Stimulated activated CD4-positive, alpha-beta T cell treated with anti-CD3 and anti-CD28 coated beads, Interleukin-4, amount 100 ng/mL, for 1 hour (primary cell): ENCODE results near the gene PRAMEF20.
"Not testable (repeated sequence)": the region's sequence is repeated elsewhere in the genome, so short reads cannot be mapped to it uniquely, and the experiment has no call there.

Experiments
- DNase-seq: peaks from one replicate; pipeline ENCODE4 v3.0.0-alpha.2; 2020

The PRAMEF20 gene

DNA sequence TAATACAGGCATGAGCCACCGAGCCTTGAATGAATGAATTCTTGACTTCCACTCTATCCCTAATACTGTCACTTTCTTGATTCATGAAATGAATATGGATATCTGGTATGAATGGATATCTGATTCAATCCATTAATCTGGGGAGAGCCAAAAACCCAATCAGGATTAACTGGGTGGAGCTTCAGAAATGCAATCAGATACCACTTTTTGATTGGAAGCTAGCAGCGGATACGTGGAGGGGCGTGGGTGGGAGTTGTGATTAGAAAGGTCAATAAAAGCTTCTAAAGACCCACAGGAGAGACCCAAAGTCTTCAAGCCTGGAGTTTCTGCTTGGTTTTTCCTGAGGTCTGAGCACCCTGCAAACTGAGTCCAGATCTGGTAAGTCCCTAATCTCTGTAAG, at the start of gene PRAMEF20:
TSS of gene PRAMEF20 (plus strand) at position 301 of the 400 bp plus-strand sequence. CDS start 5,905 bp downstream, outside the sequence.
- DNase-seq = not testable (repeated sequence)

DNA sequence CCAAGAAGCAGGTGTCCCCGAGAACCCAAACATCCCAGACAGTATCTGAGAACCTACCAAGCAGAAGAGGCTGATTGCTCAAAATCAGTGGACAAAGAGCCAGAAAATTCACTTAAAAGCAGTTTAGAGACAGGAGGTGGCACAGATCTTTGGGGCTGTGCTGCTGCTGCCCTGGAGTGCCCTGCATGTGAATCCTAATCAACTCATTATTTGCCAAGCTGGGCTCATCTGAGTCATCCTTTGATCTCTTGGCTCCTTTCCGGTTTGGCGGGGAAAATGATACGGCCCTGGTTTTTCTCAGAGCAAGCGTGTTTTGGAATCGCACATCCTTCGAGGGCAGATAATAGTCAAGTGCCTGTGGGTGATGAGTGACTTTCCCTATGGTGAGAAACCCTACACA, 47.9 kb upstream of the PRAMEF20 start:
- not testable (repeated sequence) for DNase-seq

DNA sequence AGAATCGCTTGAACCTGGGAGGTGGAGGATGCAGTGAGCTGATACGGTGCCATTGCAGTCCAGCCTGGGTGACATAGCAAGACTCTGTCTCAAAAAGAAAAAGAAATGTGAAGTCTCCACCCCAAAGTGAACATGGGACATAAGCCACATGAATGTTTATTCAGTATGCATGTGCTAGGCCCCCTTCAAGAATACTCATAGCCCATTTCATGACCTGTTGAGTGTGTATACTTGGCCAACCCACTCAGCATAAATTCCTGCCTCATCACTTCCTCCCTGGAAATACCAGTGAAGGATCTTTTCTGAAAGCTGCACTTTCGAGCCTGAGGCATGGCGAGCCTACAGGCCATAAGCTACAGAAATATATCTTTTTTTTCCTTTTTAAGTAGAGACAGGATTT, 45.3 kb upstream of the PRAMEF20 start:
- DNase-seq = not testable (repeated sequence)

GRCh38 chr1:13366536-13366935, 43.7 kb upstream of the PRAMEF20 start:
- not testable (repeated sequence) for DNase-seq

- peak; percentile 3 for DNase-seq
Measured at GRCh38 chr1:13368544-13368943, 41.7 kb upstream of the PRAMEF20 start.

- not testable (repeated sequence) for DNase-seq
Measured at GRCh38 chr1:13378983-13379382, 31.3 kb upstream of the PRAMEF20 start.

DNA sequence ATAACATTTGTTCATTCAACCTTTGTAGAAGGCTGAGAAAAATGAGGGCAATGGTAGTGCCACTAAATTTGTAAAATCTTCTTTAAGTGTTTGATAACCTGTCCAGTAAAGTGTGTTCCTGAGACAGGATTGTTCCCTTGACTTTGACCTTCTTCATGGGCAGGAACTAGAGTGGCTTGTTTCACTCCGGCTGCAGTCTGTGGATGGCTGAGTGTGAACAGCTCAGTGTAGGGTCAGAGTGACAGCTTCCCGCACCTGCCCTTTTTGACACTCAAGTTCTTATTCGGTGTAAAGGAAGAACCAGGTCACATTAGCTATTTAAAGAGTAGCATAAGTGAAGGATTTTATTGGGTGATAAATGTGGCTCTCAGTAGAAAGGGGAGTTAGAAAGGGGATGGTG, 29.9 kb upstream of the PRAMEF20 start:
- not testable (repeated sequence) for DNase-seq

GRCh38 chr1:13389332-13389731, 20.9 kb upstream of the PRAMEF20 start, which contains the start of gene PRAMEF17:
PRAMEF17 (plus strand) TSS chr1:13389632; CDS start chr1:13389658, 26 bp downstream.
- not testable (repeated sequence) for DNase-seq

DNA sequence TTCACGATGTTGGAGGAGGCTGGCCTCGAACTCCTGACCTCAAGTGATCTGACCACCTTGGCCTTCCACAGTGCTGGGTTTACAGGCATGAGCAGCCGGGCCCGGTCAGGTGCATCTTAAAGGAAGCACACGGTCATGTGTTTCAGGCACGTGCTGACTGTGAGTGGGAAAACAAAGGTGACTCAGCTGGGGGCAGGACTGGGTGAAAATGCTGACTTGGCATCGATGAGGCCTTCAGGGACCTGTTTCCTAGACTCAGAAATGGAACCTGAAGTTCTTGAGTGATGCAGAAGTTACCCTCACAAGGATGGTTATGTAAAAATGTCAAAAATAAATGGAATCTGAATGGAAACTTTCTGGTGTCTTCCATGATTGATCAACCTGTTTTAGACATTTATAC, 17.2 kb upstream of the PRAMEF20 start:
- not testable (repeated sequence) for DNase-seq

GRCh38 chr1:13394761-13395160, 15.5 kb upstream of the PRAMEF20 start:
- DNase-seq = not testable (repeated sequence)

- DNase-seq = not testable (repeated sequence)
Measured at GRCh38 chr1:13395311-13395710, 14.9 kb upstream of the PRAMEF20 start.

GRCh38 chr1:13407811-13408210, 2.4 kb upstream of the PRAMEF20 start:
- no peak for DNase-seq

DNA sequence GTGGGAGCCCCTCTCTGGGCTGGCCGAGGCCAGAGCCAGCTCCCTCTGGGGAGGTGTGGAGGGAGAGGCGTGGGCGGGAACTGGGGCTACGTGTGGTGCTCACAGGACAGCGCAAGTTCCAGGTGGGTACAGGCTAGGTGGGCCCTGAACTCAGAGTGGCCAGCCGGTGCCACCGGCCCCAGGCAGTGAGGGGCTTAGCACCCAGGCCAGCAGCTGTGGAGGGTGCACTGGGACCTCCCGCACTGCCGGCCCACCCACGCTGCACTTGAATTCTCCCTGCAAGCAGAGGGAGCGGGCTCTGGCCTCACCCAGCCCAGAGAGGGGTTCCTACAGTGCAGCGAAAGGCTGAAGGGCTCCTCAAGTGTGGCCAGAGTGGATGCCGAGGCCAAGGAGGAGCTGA, 20.2 kb downstream of the PRAMEF20 start:
- DNase-seq = no peak

GRCh38 chr1:13432251-13432650, 22.0 kb downstream of the PRAMEF20 start:
- no peak for DNase-seq

GRCh38 chr1:13433694-13434358, 23.6 kb downstream of the PRAMEF20 start:
- not testable (repeated sequence) for DNase-seq

DNA sequence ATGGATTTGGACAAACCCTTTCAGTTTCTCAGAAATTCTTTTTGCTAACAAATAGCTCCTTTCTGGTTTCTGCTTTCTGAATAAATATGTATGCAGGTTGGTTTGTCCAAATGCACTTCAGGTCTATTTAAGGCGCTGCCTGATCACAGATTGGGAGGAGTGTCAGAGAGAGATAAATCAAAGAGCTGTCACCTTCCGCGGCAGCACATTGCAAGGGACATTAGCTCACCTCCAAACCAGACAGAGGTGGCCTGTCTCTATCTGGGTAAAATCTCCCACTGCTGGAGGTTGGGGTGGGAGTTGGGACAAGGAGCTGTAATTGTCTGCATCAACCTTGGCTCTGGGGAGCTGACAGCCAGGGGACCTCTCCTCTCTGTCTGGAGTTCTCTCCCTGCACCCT, 25.2 kb downstream of the PRAMEF20 start:
- DNase-seq = no peak

GRCh38 chr1:13439104-13439783, 29.0 kb downstream of the PRAMEF20 start:
- not testable (repeated sequence) for DNase-seq

DNA sequence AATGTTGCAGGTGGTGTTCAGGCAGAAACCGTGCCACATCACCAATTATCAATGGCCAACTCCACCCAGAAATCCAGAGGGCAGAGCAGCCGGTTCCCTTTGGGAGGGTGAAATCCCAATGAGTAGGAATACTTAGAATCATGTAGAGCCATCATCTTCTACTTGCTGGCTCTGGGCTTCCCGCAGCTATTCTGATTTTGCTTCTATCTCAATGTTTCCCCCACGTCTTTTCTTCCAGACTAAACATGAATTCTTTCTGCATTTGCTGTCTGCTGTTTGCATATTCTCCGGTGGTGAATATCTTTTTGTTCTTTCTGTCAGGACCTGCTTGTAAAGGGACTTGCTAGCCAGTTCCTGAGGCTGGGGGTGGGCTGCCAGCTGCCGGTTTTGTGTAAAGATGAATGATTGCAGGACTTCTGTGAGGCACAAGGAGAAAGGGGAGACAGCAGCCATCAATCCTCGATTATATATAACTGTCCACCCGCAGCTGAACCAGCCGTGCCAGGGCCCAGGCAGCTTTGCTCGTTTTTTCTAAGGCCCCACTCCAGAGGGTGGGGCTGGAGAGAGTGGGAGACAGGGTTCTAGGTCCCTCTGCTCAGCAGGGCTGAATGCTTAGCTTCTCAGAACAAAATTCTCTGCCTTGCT, 33.2 kb downstream of the PRAMEF20 start:
- DNase-seq = no peak

- no peak for DNase-seq
Measured at GRCh38 chr1:13450204-13450603, 40.0 kb downstream of the PRAMEF20 start.

GRCh38 chr1:13451399-13451965, 41.2 kb downstream of the PRAMEF20 start:
- DNase-seq = no peak

DNA sequence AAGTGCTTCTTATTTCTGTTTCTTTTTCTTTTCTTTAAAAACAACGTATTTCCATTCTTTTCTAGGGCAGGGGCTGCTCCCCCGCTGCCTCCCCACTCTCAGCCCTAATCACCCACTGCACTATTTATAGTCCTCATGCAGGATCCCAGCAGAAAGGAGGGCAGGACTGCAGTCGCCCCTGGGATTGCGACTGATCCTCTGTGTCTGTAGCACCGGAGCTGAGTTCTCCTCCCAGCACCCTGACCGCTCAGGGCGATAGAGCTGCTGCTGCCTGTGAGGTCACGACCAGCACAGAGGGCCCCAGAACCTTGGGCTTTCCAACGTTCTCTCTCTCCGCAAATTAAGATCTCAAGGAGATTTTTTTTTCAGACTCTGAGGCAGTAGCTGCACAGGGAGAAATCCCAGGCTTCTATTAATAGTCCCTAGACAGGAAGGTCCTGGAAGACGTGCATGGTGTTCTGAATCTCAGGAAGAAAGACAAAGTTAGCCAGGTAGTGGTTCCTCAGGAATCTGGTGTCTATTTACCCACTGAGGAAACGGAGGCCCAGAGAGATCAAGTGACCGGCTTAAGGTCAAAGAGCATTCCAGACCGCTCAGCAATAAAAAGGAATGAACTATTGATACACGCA, 46.8 kb downstream of the PRAMEF20 start:
- no peak for DNase-seq

DNA sequence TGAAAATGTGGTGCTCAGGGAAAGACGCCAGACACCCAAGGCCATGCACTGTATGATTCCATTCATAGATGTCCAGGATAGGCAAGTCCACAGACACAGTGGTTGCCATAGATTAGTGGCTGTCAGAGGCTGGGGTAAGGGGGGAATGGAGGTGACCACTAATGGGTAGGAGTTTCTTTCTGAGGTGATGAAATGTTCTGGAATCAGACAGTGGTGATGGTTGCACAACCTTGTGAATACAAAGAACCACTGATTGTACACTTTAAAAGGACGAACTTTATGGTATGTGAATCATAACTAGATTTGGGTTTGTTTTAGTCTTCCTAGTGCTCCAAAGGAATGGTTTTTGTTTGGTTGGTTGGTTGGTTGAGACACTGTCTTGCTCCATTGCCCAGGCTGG, 51.7 kb downstream of the PRAMEF20 start:
- no peak for DNase-seq

GRCh38 chr1:13462682-13463081, 52.4 kb downstream of the PRAMEF20 start:
- no peak for DNase-seq
